Measurements from ENCODE around the gene RAD51B. TPM values are rescaled to one million over a fixed set of nuclear protein-coding genes. Genes with fewer than 3 reads are reported as not detected.
"Not testable (repeated sequence)": the region's sequence is repeated elsewhere in the genome, so short reads cannot be mapped to it uniquely, and the experiment has no call there.

Gene RAD51B
- polyA plus RNA-seq, 1 experiment, result 6.6 TPM

DNA sequence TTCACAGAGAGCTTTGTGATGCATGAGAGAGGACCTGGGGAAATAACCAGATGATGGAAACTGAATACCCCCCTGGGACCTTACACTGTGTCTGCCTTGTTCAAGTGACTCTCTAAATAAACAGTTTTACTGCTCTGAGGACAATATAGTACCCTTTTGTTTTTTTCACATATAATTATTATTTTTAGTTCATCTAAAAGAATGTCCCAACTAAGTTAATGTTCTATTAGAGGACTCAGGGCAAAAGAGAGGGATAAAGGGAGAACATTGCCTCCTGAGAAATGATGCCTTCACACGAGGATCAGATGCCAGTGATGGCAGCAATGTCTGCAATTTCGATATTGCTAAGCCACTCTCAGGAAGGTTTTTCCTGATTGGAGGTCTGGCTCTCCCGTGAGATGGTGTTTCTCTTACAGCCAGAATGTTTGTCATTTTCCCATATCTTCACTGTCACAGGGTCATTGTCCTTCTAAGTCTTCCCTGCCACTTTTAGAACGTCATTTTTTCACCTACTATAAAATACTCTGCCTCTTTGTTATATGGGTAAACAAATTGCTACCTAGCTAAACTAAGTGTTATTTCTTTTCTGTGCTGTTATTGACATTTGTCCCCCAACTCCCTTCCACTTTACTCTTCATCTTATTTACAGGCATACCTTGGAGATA, 201.6 kb downstream of the RAD51B start:
- CTCF ChIA-PET, result no interaction called here
- Histone ChIP-seq H3K27me3 (ENCODE audit: control insufficient read depth, insufficient read depth, low read length) (no peaks in the 10 kb centered on the region), H3K4me3 (ENCODE audit: low read depth, low read length) (no peak overlapping the region), H3K9me3 (ENCODE audit: control insufficient read depth, insufficient read depth, low read length) (peaks cover 4% of the 10 kb centered on the region; the same call in 1 of the 2 replicates), H3K27ac (ENCODE audit: low read depth, low read length) (no peak overlapping the region)
- TF ChIP-seq, protein P1, sequence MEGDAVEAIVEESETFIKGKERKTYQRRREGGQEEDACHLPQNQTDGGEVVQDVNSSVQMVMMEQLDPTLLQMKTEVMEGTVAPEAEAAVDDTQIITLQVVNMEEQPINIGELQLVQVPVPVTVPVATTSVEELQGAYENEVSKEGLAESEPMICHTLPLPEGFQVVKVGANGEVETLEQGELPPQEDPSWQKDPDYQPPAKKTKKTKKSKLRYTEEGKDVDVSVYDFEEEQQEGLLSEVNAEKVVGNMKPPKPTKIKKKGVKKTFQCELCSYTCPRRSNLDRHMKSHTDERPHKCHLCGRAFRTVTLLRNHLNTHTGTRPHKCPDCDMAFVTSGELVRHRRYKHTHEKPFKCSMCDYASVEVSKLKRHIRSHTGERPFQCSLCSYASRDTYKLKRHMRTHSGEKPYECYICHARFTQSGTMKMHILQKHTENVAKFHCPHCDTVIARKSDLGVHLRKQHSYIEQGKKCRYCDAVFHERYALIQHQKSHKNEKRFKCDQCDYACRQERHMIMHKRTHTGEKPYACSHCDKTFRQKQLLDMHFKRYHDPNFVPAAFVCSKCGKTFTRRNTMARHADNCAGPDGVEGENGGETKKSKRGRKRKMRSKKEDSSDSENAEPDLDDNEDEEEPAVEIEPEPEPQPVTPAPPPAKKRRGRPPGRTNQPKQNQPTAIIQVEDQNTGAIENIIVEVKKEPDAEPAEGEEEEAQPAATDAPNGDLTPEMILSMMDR (IDR thresholded peaks at IDR 0.05; ENCODE audit: low read depth, low read length), result no peak
- DNase-seq (ENCODE audit: low read depth, low spot score), result no peak
- POLR2A ChIA-PET, result no interaction called here

GRCh38 chr14:68027276-68027675, 207.7 kb downstream of the RAD51B start:
- TF ChIP-seq, protein P1 (IDR thresholded peaks at IDR 0.05; ENCODE audit: low read depth, low read length), result no peak
- DNase-seq (ENCODE audit: low read depth, low spot score), result no peak
- ChIA-PET POLR2A (interaction anchor here (1.6 kb wide), 1 partner anchor 16 kb away, joined by 3 read pairs; no protein-coding TSS in a partner anchor), CTCF (no interaction called here)
- peaks cover 6% of the 10 kb centered on the region for H3K9me3 ChIP-seq (ENCODE audit: control insufficient read depth, insufficient read depth, low read length)
- H3K4me3 ChIP-seq (ENCODE audit: low read depth, low read length), result no peak overlapping the region
- H3K27me3 ChIP-seq (ENCODE audit: control insufficient read depth, insufficient read depth, low read length), result no peaks in the 10 kb centered on the region
- H3K27ac ChIP-seq (ENCODE audit: low read depth, low read length), result no peak overlapping the region

- CTCF ChIA-PET, result interaction anchor here (1.2 kb wide), 1 partner anchor 12 kb away, joined by 3 read pairs; no protein-coding TSS in a partner anchor
- TF ChIP-seq, protein P1 (IDR thresholded peaks at IDR 0.05; ENCODE audit: low read depth, low read length), result no peak
- H3K27me3 ChIP-seq (ENCODE audit: control insufficient read depth, insufficient read depth, low read length), result no peaks in the 10 kb centered on the region
- peaks cover 5% of the 10 kb centered on the region for H3K9me3 ChIP-seq (ENCODE audit: control insufficient read depth, insufficient read depth, low read length)
- no peak overlapping the region for H3K27ac ChIP-seq (ENCODE audit: low read depth, low read length)
- H3K4me3 ChIP-seq (ENCODE audit: low read depth, low read length), result no peak overlapping the region
- DNase-seq (ENCODE audit: low read depth, low spot score), result no peak
- POLR2A ChIA-PET, result interaction anchor here (1.6 kb wide), 1 partner anchor 16 kb away, joined by 3 read pairs; no protein-coding TSS in a partner anchor
Measured at GRCh38 chr14:68028075-68028474, 208.5 kb downstream of the RAD51B start.

DNA sequence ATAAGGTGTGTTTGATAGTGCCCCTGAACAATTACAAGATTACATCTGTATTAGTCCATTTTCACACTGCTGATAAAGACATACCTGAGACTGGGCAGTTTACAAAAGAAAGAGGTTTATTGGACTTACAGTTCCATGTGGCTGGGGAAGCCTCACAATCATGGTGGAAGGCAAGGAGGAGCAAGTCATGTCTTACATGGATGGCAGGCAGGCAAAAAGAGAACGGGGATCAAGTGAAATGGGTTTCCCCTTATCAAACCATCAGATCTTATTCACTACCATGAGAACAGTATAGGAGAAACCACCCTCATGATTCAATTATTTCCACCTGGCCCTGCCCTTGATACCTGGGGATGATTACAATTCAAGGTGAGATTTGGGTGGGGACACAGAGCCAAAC, 211.4 kb downstream of the RAD51B start:
- H3K9me3 ChIP-seq (ENCODE audit: control insufficient read depth, insufficient read depth, low read length); H3K27me3 ChIP-seq (ENCODE audit: control insufficient read depth, insufficient read depth, low read length); POLR2A ChIA-PET; DNase-seq (ENCODE audit: low read depth, low spot score); CTCF ChIA-PET; H3K4me3 ChIP-seq (ENCODE audit: low read depth, low read length); H3K27ac ChIP-seq (ENCODE audit: low read depth, low read length): not testable (repeated sequence)

DNA sequence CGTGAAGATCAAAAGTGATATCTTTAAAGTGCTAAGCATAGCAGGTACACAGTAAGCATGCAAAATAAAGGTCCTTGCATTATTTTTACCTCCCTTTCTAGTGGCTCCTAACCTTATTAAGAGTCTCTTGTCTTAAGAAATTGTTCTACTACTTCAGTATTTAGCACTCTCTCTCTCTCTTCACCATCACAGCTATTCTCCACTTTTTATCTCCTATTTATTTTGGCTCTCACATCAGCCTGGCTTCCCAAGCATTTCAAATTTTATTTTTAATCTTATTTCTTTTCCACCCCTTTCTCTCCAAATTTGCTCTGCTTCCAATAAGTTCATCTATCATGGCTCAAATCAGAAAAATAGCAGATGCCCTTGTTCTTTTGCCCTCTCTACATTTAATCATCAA, 212.6 kb downstream of the RAD51B start:
- H3K27ac ChIP-seq (ENCODE audit: low read depth, low read length), result no peak overlapping the region
- H3K9me3 ChIP-seq (ENCODE audit: control insufficient read depth, insufficient read depth, low read length), result peaks cover 2% of the 10 kb centered on the region; the same call in 1 of the 2 replicates
- TF ChIP-seq, protein P1 (IDR thresholded peaks at IDR 0.05; ENCODE audit: low read depth, low read length), result no peak
- POLR2A ChIA-PET, result no interaction called here
- CTCF ChIA-PET, result no interaction called here
- DNase-seq (ENCODE audit: low read depth, low spot score), result no peak
- no peak overlapping the region for H3K4me3 ChIP-seq (ENCODE audit: low read depth, low read length)
- H3K27me3 ChIP-seq (ENCODE audit: control insufficient read depth, insufficient read depth, low read length), result no peaks in the 10 kb centered on the region

Measured in AG04450 (cell line).